Measurements from ENCODE around the gene MED13L.
A peak's percentile ranks its signal among the peaks of the same experiment; 100 is the strongest.
"Not testable (repeated sequence)": the region's sequence is repeated elsewhere in the genome, so short reads cannot be mapped to it uniquely, and the experiment has no call there.

Gene MED13L

GRCh38 chr12:116246490-116247179, 30.9 kb downstream of the MED13L start:
- DNase-seq, result no peak

GRCh38 chr12:116245189-116245588, 32.3 kb downstream of the MED13L start:
- no peak for DNase-seq

GRCh38 chr12:116244474-116245090, 32.9 kb downstream of the MED13L start:
- no peak for DNase-seq

- peak; percentile 42 to 65 for DNase-seq
Measured at GRCh38 chr12:116244001-116244400, 33.5 kb downstream of the MED13L start.

- no peak for DNase-seq
Measured at GRCh38 chr12:116242740-116243139, 34.8 kb downstream of the MED13L start.

- DNase-seq, result no peak
Measured at GRCh38 chr12:116241157-116241759, 36.2 kb downstream of the MED13L start.

- not testable (repeated sequence) for DNase-seq
Measured at GRCh38 chr12:116238570-116239119, 38.8 kb downstream of the MED13L start.

- DNase-seq, result no peak
Measured at GRCh38 chr12:116238149-116238548, 39.3 kb downstream of the MED13L start.

GRCh38 chr12:116236976-116237375, 40.5 kb downstream of the MED13L start:
- DNase-seq, result no peak

- DNase-seq, result peak in 1 of 2 donors; percentile 42
Measured at GRCh38 chr12:116236148-116236731, 41.3 kb downstream of the MED13L start.

- DNase-seq, result not testable (repeated sequence)
Measured at GRCh38 chr12:116234148-116234547, 43.3 kb downstream of the MED13L start.

GRCh38 chr12:116233669-116234068, 43.8 kb downstream of the MED13L start:
- DNase-seq, result no peak

GRCh38 chr12:116227811-116228210, 49.7 kb downstream of the MED13L start:
- no peak for DNase-seq

- no peak for DNase-seq
Measured at GRCh38 chr12:116226026-116226425, 51.5 kb downstream of the MED13L start.

GRCh38 chr12:116222358-116222757, 55.1 kb downstream of the MED13L start:
- DNase-seq, result no peak

- no peak for DNase-seq
Measured at GRCh38 chr12:116220756-116221155, 56.7 kb downstream of the MED13L start.

GRCh38 chr12:116217045-116217735, 60.3 kb downstream of the MED13L start:
- peak; percentile 11 to 18 for DNase-seq

GRCh38 chr12:116216022-116216756, 61.3 kb downstream of the MED13L start:
- DNase-seq, result no peak

- no peak for DNase-seq
Measured at GRCh38 chr12:116215023-116215422, 62.5 kb downstream of the MED13L start.

- no peak for DNase-seq
Measured at GRCh38 chr12:116213885-116214527, 63.5 kb downstream of the MED13L start.

- no peak for DNase-seq
Measured at GRCh38 chr12:116213014-116213413, 64.5 kb downstream of the MED13L start.

GRCh38 chr12:116210762-116211161, 66.7 kb downstream of the MED13L start:
- DNase-seq, result no peak

All from inflammatory macrophage treated with lipopolysaccharide for 1 hour (primary cell).